ENCODE results near the gene RAD52. TPM values are rescaled to one million over a fixed set of nuclear protein-coding genes. Genes with fewer than 3 reads are reported as not detected.

Gene RAD52
- total RNA-seq, 1 experiment from 2014 or later, result 19.2 TPM

DNA sequence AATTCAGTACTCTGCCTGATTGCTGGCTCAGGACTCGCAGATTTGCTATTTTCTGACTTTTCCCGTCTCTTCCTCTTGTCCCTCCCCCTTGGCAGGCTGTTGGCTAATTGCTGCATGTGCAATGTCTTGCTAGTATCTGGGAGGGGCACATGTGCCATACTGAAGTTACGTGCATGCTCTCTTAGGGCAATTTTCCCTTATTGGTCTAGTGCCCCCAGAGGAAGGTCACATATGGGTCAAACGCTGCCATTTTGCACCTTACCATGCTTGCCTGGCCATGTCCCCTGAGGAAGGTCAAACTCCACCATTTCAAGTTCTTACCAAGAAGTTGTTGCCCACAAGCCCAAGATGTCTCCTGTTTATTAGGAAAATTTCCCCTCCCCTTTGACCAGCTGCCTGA lies 27.7 kb upstream of the RAD52 start:
- Mint-ChIP-seq H3K4me3 (no peak overlapping the region), H3K4me1 (no peaks in the 10 kb centered on the region), H3K27ac (no peak overlapping the region), H3K36me3 (no peaks in the 10 kb centered on the region), H3K27me3 (ENCODE audit: low read depth) (no peaks in the 10 kb centered on the region), H3K9me3 (peaks cover 6% of the 10 kb centered on the region; the same call in 1 of the 2 replicates)
- ATAC-seq, result peak; percentile 46; the same call in 1 of the 2 replicates
- POLR2A ChIA-PET, result no interaction called here
- CTCF ChIA-PET, result no interaction called here
- TF ChIP-seq CDX4 (CRISPR knock-in tag; IDR thresholded peaks at IDR 0.05; ENCODE audit: borderline replicate concordance), result no peak
- no peak for TF ChIP-seq GRHL2 (CRISPR knock-in tag; IDR thresholded peaks at IDR 0.05; ENCODE audit: insufficient replicate concordance, severe bottlenecking)
- TF ChIP-seq SMAD3 (CRISPR knock-in tag; IDR thresholded peaks at IDR 0.05; ENCODE audit: borderline replicate concordance), result no peak
- no peak for TF ChIP-seq CBFB (CRISPR knock-in tag; IDR thresholded peaks at IDR 0.05; ENCODE audit: low read depth)
- TF ChIP-seq FOXK1 (CRISPR knock-in tag; IDR thresholded peaks at IDR 0.05), result no peak
- no peak for TF ChIP-seq SP1 (CRISPR knock-in tag; conservative IDR thresholded peaks at IDR 0.05)
- TF ChIP-seq MYBL2 (CRISPR knock-in tag; IDR thresholded peaks at IDR 0.05), result no peak
- TF ChIP-seq, protein P1, sequence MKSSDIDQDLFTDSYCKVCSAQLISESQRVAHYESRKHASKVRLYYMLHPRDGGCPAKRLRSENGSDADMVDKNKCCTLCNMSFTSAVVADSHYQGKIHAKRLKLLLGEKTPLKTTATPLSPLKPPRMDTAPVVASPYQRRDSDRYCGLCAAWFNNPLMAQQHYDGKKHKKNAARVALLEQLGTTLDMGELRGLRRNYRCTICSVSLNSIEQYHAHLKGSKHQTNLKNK (CRISPR knock-in tag; IDR thresholded peaks at IDR 0.05), result no peak
- TF ChIP-seq, protein P2, sequence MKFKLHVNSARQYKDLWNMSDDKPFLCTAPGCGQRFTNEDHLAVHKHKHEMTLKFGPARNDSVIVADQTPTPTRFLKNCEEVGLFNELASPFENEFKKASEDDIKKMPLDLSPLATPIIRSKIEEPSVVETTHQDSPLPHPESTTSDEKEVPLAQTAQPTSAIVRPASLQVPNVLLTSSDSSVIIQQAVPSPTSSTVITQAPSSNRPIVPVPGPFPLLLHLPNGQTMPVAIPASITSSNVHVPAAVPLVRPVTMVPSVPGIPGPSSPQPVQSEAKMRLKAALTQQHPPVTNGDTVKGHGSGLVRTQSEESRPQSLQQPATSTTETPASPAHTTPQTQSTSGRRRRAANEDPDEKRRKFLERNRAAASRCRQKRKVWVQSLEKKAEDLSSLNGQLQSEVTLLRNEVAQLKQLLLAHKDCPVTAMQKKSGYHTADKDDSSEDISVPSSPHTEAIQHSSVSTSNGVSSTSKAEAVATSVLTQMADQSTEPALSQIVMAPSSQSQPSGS (CRISPR knock-in tag; IDR thresholded peaks at IDR 0.05; ENCODE audit: borderline replicate concordance, low read depth), result no peak
- TF ChIP-seq ARID4B (CRISPR knock-in tag; IDR thresholded peaks at IDR 0.05; ENCODE audit: borderline replicate concordance), result no peak
- TF ChIP-seq MXD4 (CRISPR knock-in tag; IDR thresholded peaks at IDR 0.05; ENCODE audit: borderline replicate concordance), result no peak
- TF ChIP-seq NR1H2 (CRISPR knock-in tag; IDR thresholded peaks at IDR 0.05), result no peak
- no peak for TF ChIP-seq SMAD4 (CRISPR knock-in tag; IDR thresholded peaks at IDR 0.05)
- TF ChIP-seq, protein P3, sequence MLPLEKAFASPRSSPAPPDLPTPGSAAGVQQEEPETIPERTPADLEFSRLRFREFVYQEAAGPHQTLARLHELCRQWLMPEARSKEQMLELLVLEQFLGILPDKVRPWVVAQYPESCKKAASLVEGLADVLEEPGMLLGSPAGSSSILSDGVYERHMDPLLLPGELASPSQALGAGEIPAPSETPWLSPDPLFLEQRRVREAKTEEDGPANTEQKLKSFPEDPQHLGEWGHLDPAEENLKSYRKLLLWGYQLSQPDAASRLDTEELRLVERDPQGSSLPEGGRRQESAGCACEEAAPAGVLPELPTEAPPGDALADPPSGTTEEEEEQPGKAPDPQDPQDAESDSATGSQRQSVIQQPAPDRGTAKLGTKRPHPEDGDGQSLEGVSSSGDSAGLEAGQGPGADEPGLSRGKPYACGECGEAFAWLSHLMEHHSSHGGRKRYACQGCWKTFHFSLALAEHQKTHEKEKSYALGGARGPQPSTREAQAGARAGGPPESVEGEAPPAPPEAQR (CRISPR knock-in tag; IDR thresholded peaks at IDR 0.05), result no peak
- no peak for TF ChIP-seq ZNF121 (CRISPR knock-in tag; IDR thresholded peaks at IDR 0.05)
- TF ChIP-seq, protein P4, sequence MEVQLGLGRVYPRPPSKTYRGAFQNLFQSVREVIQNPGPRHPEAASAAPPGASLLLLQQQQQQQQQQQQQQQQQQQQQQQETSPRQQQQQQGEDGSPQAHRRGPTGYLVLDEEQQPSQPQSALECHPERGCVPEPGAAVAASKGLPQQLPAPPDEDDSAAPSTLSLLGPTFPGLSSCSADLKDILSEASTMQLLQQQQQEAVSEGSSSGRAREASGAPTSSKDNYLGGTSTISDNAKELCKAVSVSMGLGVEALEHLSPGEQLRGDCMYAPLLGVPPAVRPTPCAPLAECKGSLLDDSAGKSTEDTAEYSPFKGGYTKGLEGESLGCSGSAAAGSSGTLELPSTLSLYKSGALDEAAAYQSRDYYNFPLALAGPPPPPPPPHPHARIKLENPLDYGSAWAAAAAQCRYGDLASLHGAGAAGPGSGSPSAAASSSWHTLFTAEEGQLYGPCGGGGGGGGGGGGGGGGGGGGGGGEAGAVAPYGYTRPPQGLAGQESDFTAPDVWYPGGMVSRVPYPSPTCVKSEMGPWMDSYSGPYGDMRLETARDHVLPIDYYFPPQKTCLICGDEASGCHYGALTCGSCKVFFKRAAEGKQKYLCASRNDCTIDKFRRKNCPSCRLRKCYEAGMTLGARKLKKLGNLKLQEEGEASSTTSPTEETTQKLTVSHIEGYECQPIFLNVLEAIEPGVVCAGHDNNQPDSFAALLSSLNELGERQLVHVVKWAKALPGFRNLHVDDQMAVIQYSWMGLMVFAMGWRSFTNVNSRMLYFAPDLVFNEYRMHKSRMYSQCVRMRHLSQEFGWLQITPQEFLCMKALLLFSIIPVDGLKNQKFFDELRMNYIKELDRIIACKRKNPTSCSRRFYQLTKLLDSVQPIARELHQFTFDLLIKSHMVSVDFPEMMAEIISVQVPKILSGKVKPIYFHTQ (CRISPR knock-in tag; IDR thresholded peaks at IDR 0.05), result no peak
- no peak for TF ChIP-seq TEAD4 (CRISPR knock-in tag; IDR thresholded peaks at IDR 0.05)
- TF ChIP-seq, protein P5, sequence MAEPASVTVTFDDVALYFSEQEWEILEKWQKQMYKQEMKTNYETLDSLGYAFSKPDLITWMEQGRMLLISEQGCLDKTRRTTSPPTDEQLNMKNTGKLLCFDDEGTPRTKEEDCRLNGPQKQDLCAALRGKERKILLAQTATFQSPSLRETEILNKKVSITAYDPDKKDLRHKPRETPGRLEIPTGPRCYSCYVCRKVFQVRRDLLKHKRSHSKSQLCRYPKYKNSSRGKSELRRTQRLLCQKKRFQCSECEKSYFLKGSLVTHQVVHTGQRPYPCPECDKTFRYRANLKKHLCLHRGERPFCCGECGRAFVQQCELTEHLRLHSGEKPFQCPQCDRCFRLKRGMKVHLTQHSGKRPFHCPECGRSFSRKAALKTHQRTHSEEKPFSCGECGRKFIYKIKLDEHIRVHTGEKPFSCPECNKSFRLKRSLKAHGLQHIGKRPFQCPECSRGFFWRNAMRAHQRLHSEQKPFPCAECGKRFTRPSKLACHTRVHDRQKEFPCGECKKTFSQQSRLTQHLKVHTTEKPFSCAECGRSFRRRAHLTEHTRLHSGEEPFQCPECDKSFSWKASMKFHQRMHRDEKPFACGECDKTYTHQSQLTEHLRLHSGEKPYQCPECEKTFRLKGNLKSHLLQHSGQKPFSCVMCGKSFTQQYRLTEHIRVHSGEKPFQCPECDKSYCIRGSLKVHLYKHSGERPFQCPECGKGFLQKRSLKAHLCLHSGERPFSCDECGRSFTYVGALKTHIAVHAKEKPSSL (CRISPR knock-in tag; conservative IDR thresholded peaks at IDR 0.05), result no peak
- no peak for DNase-seq (ENCODE audit: low spot score)

Data from WTC11 (cell line).